LNCaP clone FGC (cell line): Measurements from ENCODE around the gene NME3.

Experiments
- DNase-seq: peaks from one replicate; pipeline ENCODE4 v3.0.0-alpha.2; 2011; ENCODE audit warnings: low read depth
- H3K4me3 ChIP-seq: 2 replicates; pipeline ENCODE4 v1.5.1; 2011; ENCODE audit warnings: mild to moderate bottlenecking, low read depth, low read length, control low read depth
- CTCF ChIP-seq: IDR thresholded peaks from 2 replicates; pipeline ENCODE4 v1.5.1; 2012; ENCODE audit warnings: mild to moderate bottlenecking; ENCODE audit not compliant: control insufficient read depth, insufficient read depth; ENCODE audit errors: extremely low read depth

Gene NME3

GRCh38 chr16:1762879-1763520 lies 8.3 kb downstream of the NME3 start:
- no peak for TF ChIP-seq CTCF
- no peak for DNase-seq
- no peak overlapping the region for H3K4me3 ChIP-seq

- no peak for TF ChIP-seq CTCF
- no peak for DNase-seq
- no peak overlapping the region for H3K4me3 ChIP-seq
Measured at GRCh38 chr16:1762196-1762878, 9.0 kb downstream of the NME3 start.

GRCh38 chr16:1761751-1762150 lies 9.6 kb downstream of the NME3 start:
- DNase-seq: no peak
- no peak overlapping the region for H3K4me3 ChIP-seq
- TF ChIP-seq CTCF: no peak

GRCh38 chr16:1760911-1761310 lies 10.4 kb downstream of the NME3 start:
- H3K4me3 ChIP-seq: no peak overlapping the region
- no peak for TF ChIP-seq CTCF
- no peak for DNase-seq

GRCh38 chr16:1759511-1759910 lies 11.8 kb downstream of the NME3 start:
- no peak for TF ChIP-seq CTCF
- H3K4me3 ChIP-seq: no peak overlapping the region
- no peak for DNase-seq

GRCh38 chr16:1758923-1759322 lies 12.4 kb downstream of the NME3 start:
- no peak for DNase-seq
- no peak for TF ChIP-seq CTCF
- H3K4me3 ChIP-seq: no peak overlapping the region

GRCh38 chr16:1757714-1758461 lies 13.5 kb downstream of the NME3 start:
- no peak for TF ChIP-seq CTCF
- H3K4me3 ChIP-seq: no peak overlapping the region
- no peak for DNase-seq
